Body of pancreas (tissue), 4 donors: ENCODE results near the gene SLC25A4. TPM values are rescaled to one million over a fixed set of nuclear protein-coding genes. Genes with fewer than 3 reads are reported as not detected.

Experiments used
- ATAC-seq: fragments of 150-250 bp; one replicate; pipeline ENCODE4 v1.9.1; 2016
- DNase-seq, 4 donors: peaks; one replicate each; pipeline ENCODE4 v3.0.0-alpha.2; 2019
- H3K27ac ChIP-seq, 4 donors: fragments of 200-600 bp; sonication (generic); 1 replicate in 3 of 4; 2 replicates in 1 of 4; pipeline versions ENCODE4 v1.5.1 to v1.6.1; 2016 to 2019; ENCODE audit warnings: mild to moderate bottlenecking in 1 of 4, mixed read lengths in 1 of 4, moderate library complexity in 1 of 4
- H3K27me3 ChIP-seq, 2 donors: fragments of 200-600 bp; sonication (generic); one replicate each; pipeline ENCODE4 v1.6.0; 2016; ENCODE audit warnings: mild to moderate bottlenecking in 1 of 2
- H3K36me3 ChIP-seq, 2 donors: fragments of 200-600 bp; sonication (generic); replicated peaks in 1 of 2; 2 replicates each; pipeline ENCODE4 v1.5.1; 2016; ENCODE audit warnings: low read depth in 2 of 2; ENCODE audit not compliant: insufficient read depth in 1 of 2
- H3K4me1 ChIP-seq: fragments of 200-600 bp; sonication (generic); one replicate; pipeline ENCODE4 v1.6.0; 2016
- H3K4me3 ChIP-seq, 2 donors: fragments of 200-600 bp; sonication (generic); 1 replicate in 1 of 2; 2 replicates in 1 of 2; pipeline ENCODE4 v1.5.1; 2016 to 2019
- H3K9me3 ChIP-seq, 3 donors: fragments of 200-600 bp; sonication (generic); 1 replicate in 2 of 3; 2 replicates in 1 of 3; pipeline ENCODE4 v1.5.1; 2016
- POLR2A ChIP-seq, 3 donors: fragments of 450-650 bp; IDR thresholded peaks; one replicate each; pipeline ENCODE4 v1.6.1; 2016; ENCODE audit warnings: antibody characterized with exemption in 3 of 3, mild to moderate bottlenecking in 2 of 3
- WGBS, 2 donors: methylation state at CpG; one replicate each; pipeline ENCODE4 v1.1.5; 2017; 5-methylcytosine and 5-hydroxymethylcytosine counted together
- intact Hi-C: fragments of 100-400 bp; cut with DNase I; formaldehyde crosslinking; loops from one replicate; pipeline ENCODE4 v1.15.1; 2023
- total RNA-seq, 2 donors: library from RNA; depleted of rRNA; stranded (reverse); fragments of >200 nt; gene quantifications; one replicate each; pipeline ENCODE4 v1.1.0, GENCODE V29; 2016
- TF ChIP-seq, protein P1 (sequence below), 7 experiments: fragments of 450-650 bp in 4 of 7; fragments of 200-600 bp in 3 of 7; sonication (generic) in 3 of 7; IDR thresholded peaks; one replicate each; pipeline ENCODE4 v1.5.1; 2016 to 2019; ENCODE audit warnings: antibody characterized with exemption in 7 of 7

Gene SLC25A4
- total RNA-seq, 2 donors from 2014 or later: 11.7 to 21.8 TPM

DNA sequence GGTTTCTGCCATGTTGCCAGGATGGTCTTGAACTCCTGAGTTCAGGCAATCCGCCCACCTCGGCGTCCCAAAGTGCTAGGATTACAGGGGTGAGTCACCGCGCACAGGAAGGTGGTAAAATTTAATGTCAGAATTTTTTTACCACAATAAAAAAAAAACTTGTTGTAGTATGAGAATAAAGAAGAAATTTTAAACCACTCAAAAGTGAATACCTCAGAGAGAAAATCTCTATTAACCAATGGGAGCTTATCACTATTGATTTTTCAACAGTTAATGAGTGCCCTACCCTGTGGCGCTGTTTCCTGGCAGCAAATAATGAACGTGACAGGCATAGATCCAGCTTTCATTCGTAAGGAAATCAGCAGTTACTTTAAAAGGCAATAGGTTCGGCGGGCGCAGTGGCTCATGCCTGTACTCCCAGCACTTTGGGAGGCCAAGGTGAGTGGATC, 32.7 kb upstream of the SLC25A4 start:
- WGBS, 2 donors: 23 to 33% methylated on average over 11 of the region's 11 CpGs
- H3K4me1 ChIP-seq: peaks cover 59% of the 10 kb centered on the region
- H3K4me3 ChIP-seq: no peak overlapping the region
- peak overlapping the region; percentile 29 to 77 (median 74) for H3K27ac ChIP-seq
- H3K36me3 ChIP-seq: no peaks in the 10 kb centered on the region
- no peaks in the 10 kb centered on the region for H3K9me3 ChIP-seq
- H3K27me3 ChIP-seq: no peaks in the 10 kb centered on the region
- intact Hi-C loops: no loop called here
- DNase-seq (peak; percentile 78 to 90 (median 82)), ATAC-seq (peak; percentile 82)
- TF ChIP-seq, protein P1, sequence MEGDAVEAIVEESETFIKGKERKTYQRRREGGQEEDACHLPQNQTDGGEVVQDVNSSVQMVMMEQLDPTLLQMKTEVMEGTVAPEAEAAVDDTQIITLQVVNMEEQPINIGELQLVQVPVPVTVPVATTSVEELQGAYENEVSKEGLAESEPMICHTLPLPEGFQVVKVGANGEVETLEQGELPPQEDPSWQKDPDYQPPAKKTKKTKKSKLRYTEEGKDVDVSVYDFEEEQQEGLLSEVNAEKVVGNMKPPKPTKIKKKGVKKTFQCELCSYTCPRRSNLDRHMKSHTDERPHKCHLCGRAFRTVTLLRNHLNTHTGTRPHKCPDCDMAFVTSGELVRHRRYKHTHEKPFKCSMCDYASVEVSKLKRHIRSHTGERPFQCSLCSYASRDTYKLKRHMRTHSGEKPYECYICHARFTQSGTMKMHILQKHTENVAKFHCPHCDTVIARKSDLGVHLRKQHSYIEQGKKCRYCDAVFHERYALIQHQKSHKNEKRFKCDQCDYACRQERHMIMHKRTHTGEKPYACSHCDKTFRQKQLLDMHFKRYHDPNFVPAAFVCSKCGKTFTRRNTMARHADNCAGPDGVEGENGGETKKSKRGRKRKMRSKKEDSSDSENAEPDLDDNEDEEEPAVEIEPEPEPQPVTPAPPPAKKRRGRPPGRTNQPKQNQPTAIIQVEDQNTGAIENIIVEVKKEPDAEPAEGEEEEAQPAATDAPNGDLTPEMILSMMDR (IDR thresholded peaks at IDR 0.05): peak in 2 of 7 experiments; percentile 17 to 18
- no peak for TF ChIP-seq POLR2A (IDR thresholded peaks at IDR 0.05)

DNA sequence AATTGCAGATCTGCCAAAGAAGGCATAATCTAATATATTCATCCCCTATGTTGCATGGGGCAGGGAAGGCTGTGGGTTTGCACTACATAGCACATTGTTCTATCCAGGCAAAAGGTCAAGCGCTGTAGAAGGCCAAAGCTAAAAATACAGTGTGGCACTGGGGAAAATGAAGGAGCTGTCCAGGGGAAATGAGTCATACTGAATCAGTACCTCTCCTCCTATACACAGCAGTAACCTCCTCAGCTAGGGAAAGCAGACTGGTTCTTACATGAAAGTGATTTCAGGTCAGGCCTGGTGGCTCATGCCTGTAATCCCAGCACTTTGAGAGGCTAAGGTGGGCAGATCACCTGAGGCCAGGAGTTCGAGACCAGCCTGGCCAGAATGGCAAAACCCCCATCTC, 31.0 kb upstream of the SLC25A4 start:
- peak in 1 of 3 donors; percentile 11 for TF ChIP-seq POLR2A (IDR thresholded peaks at IDR 0.05)
- TF ChIP-seq, protein P1 (IDR thresholded peaks at IDR 0.05): peak in 1 of 7 experiments; percentile 8
- WGBS, 2 donors: 68 to 88% methylated on average over 2 of the region's 2 CpGs
- Histone ChIP-seq H3K4me3 (no peak overlapping the region), H3K36me3 (no peaks in the 10 kb centered on the region), H3K4me1 (peaks cover 67% of the 10 kb centered on the region), H3K9me3 (no peaks in the 10 kb centered on the region), H3K27me3 (no peaks in the 10 kb centered on the region), H3K27ac (peak overlapping the region; percentile 44 to 77 (median 70))
- intact Hi-C loops: no loop called here
- DNase-seq (peak; percentile 38 to 82 (median 64)), ATAC-seq (peak; percentile 39)

DNA sequence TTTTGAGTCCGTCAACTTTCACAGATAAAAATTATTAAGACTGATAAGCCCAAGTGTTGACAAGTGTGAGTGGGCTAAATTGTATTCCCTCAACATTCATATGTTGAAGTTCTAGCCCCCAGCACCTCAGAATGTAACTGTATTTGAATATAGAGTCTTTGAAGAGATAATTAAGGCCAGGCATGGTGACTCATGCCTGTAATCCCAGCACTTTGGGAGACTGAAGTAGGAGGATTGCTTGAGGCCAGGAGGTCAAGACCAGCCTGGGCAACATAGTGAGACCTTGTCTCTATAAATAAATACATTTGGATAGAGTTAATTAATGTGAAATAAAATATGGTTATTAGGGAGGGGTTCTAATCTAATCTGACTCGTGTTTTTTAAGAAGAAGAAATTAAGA, 29.7 kb upstream of the SLC25A4 start:
- 57 to 65% methylated on average over 2 of the region's 2 CpGs for WGBS, 2 donors
- TF ChIP-seq POLR2A (IDR thresholded peaks at IDR 0.05): no peak
- TF ChIP-seq, protein P1 (IDR thresholded peaks at IDR 0.05): no peak
- Histone ChIP-seq H3K9me3 (no peaks in the 10 kb centered on the region), H3K36me3 (no peaks in the 10 kb centered on the region), H3K27me3 (no peaks in the 10 kb centered on the region), H3K4me1 (peaks cover 58% of the 10 kb centered on the region), H3K27ac (no peak overlapping the region), H3K4me3 (no peak overlapping the region)
- intact Hi-C loops: no loop called here
- DNase-seq (no peak), ATAC-seq (no peak)

DNA sequence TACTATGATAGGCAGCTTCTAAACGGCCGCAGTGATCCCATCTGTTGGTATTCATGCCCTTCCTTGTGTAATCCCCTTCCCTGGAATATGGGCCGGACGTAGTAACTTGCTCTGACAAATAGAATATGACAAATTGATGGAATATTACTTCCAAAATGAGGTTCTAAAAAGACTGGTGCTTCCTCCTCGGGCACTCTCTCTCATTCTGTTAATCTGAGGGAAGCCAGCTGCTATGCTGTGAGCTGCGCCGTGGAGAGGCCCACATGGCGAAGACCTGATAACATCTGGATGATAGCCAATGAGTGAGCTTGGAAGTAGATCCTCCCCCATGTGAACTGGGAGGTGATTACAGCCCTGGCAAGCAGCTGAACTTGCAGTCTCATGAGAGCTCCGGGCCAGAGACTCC, 27.2 kb upstream of the SLC25A4 start:
- DNase-seq (peak; percentile 86 to 95 (median 92)), ATAC-seq (peak; percentile 99)
- H3K36me3 ChIP-seq: no peaks in the 10 kb centered on the region
- peaks cover 34% of the 10 kb centered on the region for H3K4me1 ChIP-seq
- no peaks in the 10 kb centered on the region for H3K27me3 ChIP-seq
- H3K9me3 ChIP-seq: no peaks in the 10 kb centered on the region
- peak; percentile 47 to 86 (median 83) for TF ChIP-seq POLR2A (IDR thresholded peaks at IDR 0.05)
- TF ChIP-seq, protein P1 (IDR thresholded peaks at IDR 0.05): no peak
- no peak overlapping the region for H3K4me3 ChIP-seq
- intact Hi-C loops: no loop called here
- H3K27ac ChIP-seq: peak overlapping the region; percentile 86 to 92 (median 88)
- 2% methylated on average over 8 to 9 of the region's 9 CpGs for WGBS, 2 donors

DNA sequence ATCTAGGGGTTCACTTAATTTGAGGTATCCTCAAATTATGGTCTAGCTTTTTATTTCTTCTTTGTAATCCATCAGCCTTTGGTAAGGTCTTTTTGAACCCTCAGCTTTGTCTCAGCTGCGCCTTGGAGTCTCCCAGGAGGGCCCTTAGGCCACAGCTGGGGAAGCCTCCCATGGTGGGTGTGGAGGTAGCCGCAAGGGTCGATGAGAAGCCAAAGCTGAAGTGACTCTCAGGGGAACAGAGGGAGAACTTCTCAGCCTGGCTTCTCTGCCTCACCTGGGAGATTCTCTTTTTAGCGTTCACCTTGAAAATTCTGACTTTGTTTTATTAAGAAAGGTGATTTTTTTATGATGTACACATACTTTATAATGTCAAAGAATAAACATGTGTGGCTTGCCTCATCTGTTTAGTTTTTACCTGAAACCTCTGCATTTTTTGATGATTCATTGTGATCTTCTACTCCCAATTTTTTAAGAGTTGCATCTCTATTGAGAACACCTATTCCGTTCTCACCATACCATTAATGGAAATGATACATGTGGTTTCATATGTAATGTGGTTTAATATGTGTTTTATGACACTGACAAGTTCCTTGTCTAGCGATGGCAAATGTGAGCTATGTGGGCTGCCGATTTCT, 25.6 kb upstream of the SLC25A4 start:
- ATAC-seq: no peak
- Histone ChIP-seq H3K36me3 (no peaks in the 10 kb centered on the region), H3K4me1 (peaks cover 21% of the 10 kb centered on the region), H3K27ac (no peak overlapping the region), H3K27me3 (no peaks in the 10 kb centered on the region), H3K4me3 (no peak overlapping the region), H3K9me3 (no peaks in the 10 kb centered on the region)
- no peak for DNase-seq
- TF ChIP-seq POLR2A (IDR thresholded peaks at IDR 0.05): no peak
- TF ChIP-seq, protein P1 (IDR thresholded peaks at IDR 0.05): no peak
- intact Hi-C loops: no loop called here
- 82 to 91% methylated on average over 7 of the region's 7 CpGs for WGBS, 2 donors
